Cardiac fibroblast (primary cell): ENCODE results near the gene DIP2B.
A peak's percentile ranks its signal among the peaks of the same experiment; 100 is the strongest.

ENCODE experiments used
- DNase-seq, 2 donors: peaks; one replicate each; pipeline versions ENCODE4 v3.0.0 to v3.0.0-alpha.2; 2010; ENCODE audit warnings: low read depth in 2 of 2
- H3K4me3 ChIP-seq, 2 donors: replicated peaks in 1 of 2; 1 replicate in 1 of 2; 2 replicates in 1 of 2; pipeline ENCODE4 v1.5.1; 2011; ENCODE audit warnings: low read depth in 2 of 2, low read length in 2 of 2, mild to moderate bottlenecking in 2 of 2, moderate library complexity in 1 of 2
- CTCF ChIP-seq: IDR thresholded peaks from one replicate; pipeline ENCODE4 v1.5.1; 2011; ENCODE audit warnings: low read depth, mild to moderate bottlenecking, low read length, inconsistent platforms

The DIP2B gene

GRCh38 chr12:50584135-50584534 is 79.3 kb downstream of the DIP2B start:
- no peak for TF ChIP-seq CTCF
- no peak overlapping the region for H3K4me3 ChIP-seq
- DNase-seq = no peak

GRCh38 chr12:50589650-50590435 is 85.1 kb downstream of the DIP2B start:
- no peak overlapping the region for H3K4me3 ChIP-seq
- peak; percentile 90 to 94 for DNase-seq
- TF ChIP-seq CTCF = no peak

- no peak for TF ChIP-seq CTCF
- DNase-seq = no peak
- H3K4me3 ChIP-seq = no peak overlapping the region
Observed at GRCh38 chr12:50590869-50591268, 86.1 kb downstream of the DIP2B start.

- no peak for TF ChIP-seq CTCF
- no peak overlapping the region for H3K4me3 ChIP-seq
- DNase-seq = no peak
Observed at GRCh38 chr12:50595667-50596066, 90.9 kb downstream of the DIP2B start.

GRCh38 chr12:50597200-50598195 is 92.7 kb downstream of the DIP2B start:
- H3K4me3 ChIP-seq = no peak overlapping the region
- TF ChIP-seq CTCF = peak; percentile 15
- peak; percentile 73 to 93 for DNase-seq

GRCh38 chr12:50598321-50598862 is 93.6 kb downstream of the DIP2B start:
- H3K4me3 ChIP-seq = no peak overlapping the region
- DNase-seq = peak; percentile 37 to 70
- TF ChIP-seq CTCF = no peak
